22Rv1 (cell line): Measurements from ENCODE around the gene AP3M1.

Experiments used
- ZFX ChIP-seq: fragments of 450-650 bp; IDR thresholded peaks from 2 replicates; pipeline ENCODE4 v1.6.1; 2017; ENCODE audit warnings: antibody characterized with exemption, borderline replicate concordance
- TF ChIP-seq, protein P1 (sequence below): fragments of 450-650 bp; IDR thresholded peaks from 2 replicates; pipeline ENCODE4 v1.5.1; 2017; ENCODE audit warnings: mild to moderate bottlenecking

DNA sequence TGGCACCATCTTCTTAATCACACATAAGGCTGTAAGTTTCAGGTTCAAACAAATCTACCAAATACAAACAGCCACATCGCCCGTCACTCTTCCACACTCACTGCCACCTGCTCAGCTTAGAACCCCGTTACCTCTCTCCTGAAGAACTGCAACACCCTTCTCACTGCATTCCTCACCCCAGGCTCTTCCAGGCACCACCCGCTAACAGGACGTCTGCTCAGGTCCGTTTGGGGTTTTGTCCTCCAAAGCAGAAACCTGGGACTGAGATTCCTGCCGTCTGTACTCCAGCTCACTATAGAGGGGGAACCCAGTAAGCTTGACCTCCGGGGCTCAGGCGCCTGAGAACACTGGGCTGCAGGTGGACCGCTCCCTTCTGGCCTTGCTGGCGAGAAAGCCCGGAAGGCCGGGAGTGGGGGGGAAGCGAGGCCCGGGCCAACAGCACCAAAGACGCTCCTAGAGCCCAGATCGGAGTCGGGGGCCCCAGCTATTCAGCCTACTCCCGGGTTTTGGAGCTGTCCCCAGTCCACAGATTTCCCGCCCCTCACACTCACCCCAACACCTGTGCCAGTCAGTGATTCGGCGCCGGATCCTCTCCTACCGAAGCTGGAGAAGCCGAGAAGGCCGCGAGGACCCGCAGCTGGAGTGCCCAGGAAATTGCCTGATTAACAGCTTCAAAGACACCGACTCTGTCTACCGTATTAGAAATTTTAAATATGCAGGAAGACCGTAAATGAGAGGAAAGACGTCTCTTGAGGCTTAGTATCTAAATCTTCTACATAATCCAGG lies at the start of gene AP3M1:
- TF ChIP-seq, protein P1, sequence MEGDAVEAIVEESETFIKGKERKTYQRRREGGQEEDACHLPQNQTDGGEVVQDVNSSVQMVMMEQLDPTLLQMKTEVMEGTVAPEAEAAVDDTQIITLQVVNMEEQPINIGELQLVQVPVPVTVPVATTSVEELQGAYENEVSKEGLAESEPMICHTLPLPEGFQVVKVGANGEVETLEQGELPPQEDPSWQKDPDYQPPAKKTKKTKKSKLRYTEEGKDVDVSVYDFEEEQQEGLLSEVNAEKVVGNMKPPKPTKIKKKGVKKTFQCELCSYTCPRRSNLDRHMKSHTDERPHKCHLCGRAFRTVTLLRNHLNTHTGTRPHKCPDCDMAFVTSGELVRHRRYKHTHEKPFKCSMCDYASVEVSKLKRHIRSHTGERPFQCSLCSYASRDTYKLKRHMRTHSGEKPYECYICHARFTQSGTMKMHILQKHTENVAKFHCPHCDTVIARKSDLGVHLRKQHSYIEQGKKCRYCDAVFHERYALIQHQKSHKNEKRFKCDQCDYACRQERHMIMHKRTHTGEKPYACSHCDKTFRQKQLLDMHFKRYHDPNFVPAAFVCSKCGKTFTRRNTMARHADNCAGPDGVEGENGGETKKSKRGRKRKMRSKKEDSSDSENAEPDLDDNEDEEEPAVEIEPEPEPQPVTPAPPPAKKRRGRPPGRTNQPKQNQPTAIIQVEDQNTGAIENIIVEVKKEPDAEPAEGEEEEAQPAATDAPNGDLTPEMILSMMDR: no peak
- no peak for TF ChIP-seq ZFX
